Measurements from ENCODE around the gene CEACAM18. TPM values are rescaled to one million over a fixed set of nuclear protein-coding genes. Genes with fewer than 3 reads are reported as not detected.

CEACAM18 gene
- total RNA-seq (2013; cell fraction: nucleolus; rRNA removed), result not detected in 2 replicates
- total RNA-seq (2014; rRNA removed) (not detected in 2 replicates), total RNA-seq (2014; rRNA removed; fragmentation: Illumina TruSeq; extraction: Trizol) (not detected in 2 replicates), total RNA-seq (2021) (not detected in 2 replicates), polyA plus RNA-seq (2011; rRNA removed) (not detected in 2 replicates), polyA plus RNA-seq (2014; fragmentation: Illumina TruSeq; extraction: Trizol) (not detected in 2 replicates), polyA plus RNA-seq (2014; fragmentation: Nextera tagmentation; extraction: Ambion mirVana) (not detected), polyA plus RNA-seq (2014; rRNA removed) (not detected in 2 replicates), polyA plus RNA-seq (2016; fragmentation: Nextera tagmentation; extraction: Ambion mirVana) (not detected), polyA minus RNA-seq (2011; rRNA and poly(A)+ RNA removed) (not detected in 2 replicates), Bru-seq, nascent RNA (not detected), BruChase-seq, experiment 1, labeled RNA remaining after a 6-hour chase (not detected), BruChase-seq, experiment 2, labeled RNA remaining after a 2-hour chase (not detected)
- not detected for polyA plus RNA-seq (2011; ENCODE audit: low read depth)
- not detected in 2 replicates for polyA plus RNA-seq (2011; cell fraction: cytosol; rRNA removed)
- polyA plus RNA-seq (2011; cell fraction: nucleus; rRNA removed), result not detected in 2 replicates
- not detected in 2 replicates for polyA plus RNA-seq (2012)
- not detected in 2 replicates for polyA minus RNA-seq (2011; cell fraction: cytosol; rRNA and poly(A)+ RNA removed)
- not detected in 2 replicates for polyA minus RNA-seq (2011; cell fraction: nucleus; rRNA and poly(A)+ RNA removed)
- long read RNA-seq, experiment 1, result 0 reads
- long read RNA-seq, experiment 2, result 0 reads

GRCh38 chr19:51478381-51479234 is at the start of gene CEACAM18:
CEACAM18 (plus strand) TSS chr19:51478539.
- H3K4me1 ChIP-seq (ENCODE audit: control insufficient read depth, insufficient read depth, low read length), result no peaks in the 10 kb centered on the region
- SMC1A ChIA-PET (ENCODE audit: uncharacterized antibody, unreplicated experiment), result no interaction called here
- ATAC-seq, result no peak
- TF ChIP-seq NR2C2 (IDR thresholded peaks at IDR 0.05; ENCODE audit: borderline replicate concordance, control insufficient read depth, insufficient read length, low read depth) (no peak), BCLAF1 (IDR thresholded peaks at IDR 0.05) (no peak), CHD1 (IDR thresholded peaks at IDR 0.05; ENCODE audit: low read depth, low read length) (no peak), SMC3 (IDR thresholded peaks at IDR 0.05; ENCODE audit: borderline replicate concordance, low read length) (no peak), CEBPB (IDR thresholded peaks at IDR 0.05; ENCODE audit: borderline replicate concordance in 1 of 2, low read depth in 2 of 2, low read length in 2 of 2) (no peak), IRF4 (IDR thresholded peaks at IDR 0.05; ENCODE audit: low read depth, low read length) (no peak)
- no peak within 1 kb of the TSS for H3K27ac ChIP-seq (ENCODE audit: control insufficient read depth, insufficient read depth)
- intact Hi-C loops (cut with micrococcal nuclease; ENCODE audit: unreplicated experiment) (no loop called here), in situ Hi-C loops (cut with MboI) (no loop called here)
- no peak for DNase-seq (ENCODE audit: low read depth, low spot score)
- H3K27me3 ChIP-seq (replicated peaks in 1 of 2; ENCODE audit: control insufficient read depth in 2 of 2, insufficient read depth in 2 of 2, low read length in 1 of 2), result peaks cover 0 to 4% of the 10 kb centered on the region in 2 experiments; a peak in 2 of 4 replicates
- POLR2A ChIA-PET, result no interaction called here
- no peaks in the 10 kb centered on the region for H3K79me2 ChIP-seq (ENCODE audit: control insufficient read depth, insufficient read depth, low read length)
- CTCF ChIA-PET, result interaction anchor here (1.0 kb wide), 1 partner anchor 36 kb away, joined by 3 read pairs; no protein-coding TSS in a partner anchor
- no peak within 1 kb of the TSS for H2AFZ ChIP-seq (ENCODE audit: control insufficient read depth, low read depth, low read length)
- no peaks in the 10 kb centered on the region for H3K36me3 ChIP-seq (ENCODE audit: control insufficient read depth in 2 of 2, insufficient read depth in 2 of 2, low read length in 1 of 2)
- no peak within 1 kb of the TSS for H3K9ac ChIP-seq (ENCODE audit: control insufficient read depth, insufficient read depth, low read length)
- H3K4me2 ChIP-seq (ENCODE audit: control insufficient read depth, insufficient read depth), result no peak within 1 kb of the TSS
- no peaks in the 10 kb centered on the region for H4K20me1 ChIP-seq (ENCODE audit: control insufficient read depth, insufficient read depth)
- no peaks in the 10 kb centered on the region; the same call in 2 of the 3 replicates for H3K9me3 ChIP-seq (replicated peaks; ENCODE audit: control insufficient read depth, insufficient read depth, low read length)
- no TSS peak for BruUV-seq (replicated peaks)
- no peak within 1 kb of the TSS for H3K4me3 ChIP-seq
- RAD21 ChIA-PET (ENCODE audit: unreplicated experiment), result no interaction called here
- 36% methylated on average over 17 of the region's 17 CpGs for WGBS (ENCODE audit: insufficient coverage, insufficient replicate concordance, low lambda C conversion rate, missing lambda C conversion rate)
- no peak for FAIRE-seq

Measured in GM12878 (cell line).